OCI-LY1 (cell line): ENCODE results near the gene KCNH3.

Source experiments
- EZH2 ChIP-seq: fragments of 200-600 bp; sonication (generic), shearing (Covaris generic); IDR thresholded peaks from 2 replicates; pipeline ENCODE4 v1.8.0; 2017; ENCODE audit warnings: borderline replicate concordance, mixed run types, mild to moderate bottlenecking, antibody characterized with exemption, low read length, moderate library complexity, mixed read lengths
- TF ChIP-seq, protein P1 (sequence below): fragments of 200-600 bp; sonication (generic), shearing (Covaris generic); IDR thresholded peaks from 2 replicates; pipeline ENCODE4 v1.5.1; 2017; ENCODE audit warnings: mild to moderate bottlenecking, antibody characterized with exemption, low read length, moderate library complexity, mixed read lengths

- TF ChIP-seq, protein P1, sequence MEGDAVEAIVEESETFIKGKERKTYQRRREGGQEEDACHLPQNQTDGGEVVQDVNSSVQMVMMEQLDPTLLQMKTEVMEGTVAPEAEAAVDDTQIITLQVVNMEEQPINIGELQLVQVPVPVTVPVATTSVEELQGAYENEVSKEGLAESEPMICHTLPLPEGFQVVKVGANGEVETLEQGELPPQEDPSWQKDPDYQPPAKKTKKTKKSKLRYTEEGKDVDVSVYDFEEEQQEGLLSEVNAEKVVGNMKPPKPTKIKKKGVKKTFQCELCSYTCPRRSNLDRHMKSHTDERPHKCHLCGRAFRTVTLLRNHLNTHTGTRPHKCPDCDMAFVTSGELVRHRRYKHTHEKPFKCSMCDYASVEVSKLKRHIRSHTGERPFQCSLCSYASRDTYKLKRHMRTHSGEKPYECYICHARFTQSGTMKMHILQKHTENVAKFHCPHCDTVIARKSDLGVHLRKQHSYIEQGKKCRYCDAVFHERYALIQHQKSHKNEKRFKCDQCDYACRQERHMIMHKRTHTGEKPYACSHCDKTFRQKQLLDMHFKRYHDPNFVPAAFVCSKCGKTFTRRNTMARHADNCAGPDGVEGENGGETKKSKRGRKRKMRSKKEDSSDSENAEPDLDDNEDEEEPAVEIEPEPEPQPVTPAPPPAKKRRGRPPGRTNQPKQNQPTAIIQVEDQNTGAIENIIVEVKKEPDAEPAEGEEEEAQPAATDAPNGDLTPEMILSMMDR = no peak
- TF ChIP-seq EZH2 = no peak
Measured at GRCh38 chr12:49531745-49532144, 7.1 kb upstream of the KCNH3 start.
